ENCODE results near the gene CTCF.

DNA sequence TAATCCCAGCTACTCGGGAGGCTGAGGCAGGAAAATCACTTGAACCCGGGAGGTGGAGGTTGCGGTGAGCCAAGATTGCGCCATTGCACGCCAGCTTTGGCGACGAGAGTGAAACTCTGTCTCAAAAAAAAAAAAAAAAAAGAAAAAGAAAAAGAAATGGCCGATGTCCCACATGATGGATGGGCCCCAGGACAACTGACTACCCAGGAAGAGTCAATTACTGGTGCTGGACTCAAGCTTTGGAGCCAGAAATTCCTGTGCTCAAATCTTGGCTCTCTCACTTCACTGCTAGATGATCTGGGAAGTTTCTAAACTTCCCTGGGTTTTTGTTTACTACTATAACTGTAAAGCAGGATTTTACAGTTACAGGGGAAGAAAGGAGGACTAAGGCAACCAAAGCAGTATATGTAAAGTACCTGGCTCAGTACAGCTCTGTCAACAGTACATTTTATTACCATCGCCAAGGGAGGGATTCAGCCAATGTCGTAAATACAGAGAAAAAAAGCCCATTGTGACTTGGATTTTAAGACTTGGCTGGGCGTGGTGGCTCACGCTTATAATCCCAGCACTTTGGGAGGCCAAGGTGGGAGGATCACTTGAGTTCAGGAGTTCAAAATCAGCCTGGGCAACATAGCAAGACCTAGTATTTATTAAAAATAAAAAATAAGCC, 116.2 kb downstream of the CTCF start:
- TF ChIP-seq, protein P1, sequence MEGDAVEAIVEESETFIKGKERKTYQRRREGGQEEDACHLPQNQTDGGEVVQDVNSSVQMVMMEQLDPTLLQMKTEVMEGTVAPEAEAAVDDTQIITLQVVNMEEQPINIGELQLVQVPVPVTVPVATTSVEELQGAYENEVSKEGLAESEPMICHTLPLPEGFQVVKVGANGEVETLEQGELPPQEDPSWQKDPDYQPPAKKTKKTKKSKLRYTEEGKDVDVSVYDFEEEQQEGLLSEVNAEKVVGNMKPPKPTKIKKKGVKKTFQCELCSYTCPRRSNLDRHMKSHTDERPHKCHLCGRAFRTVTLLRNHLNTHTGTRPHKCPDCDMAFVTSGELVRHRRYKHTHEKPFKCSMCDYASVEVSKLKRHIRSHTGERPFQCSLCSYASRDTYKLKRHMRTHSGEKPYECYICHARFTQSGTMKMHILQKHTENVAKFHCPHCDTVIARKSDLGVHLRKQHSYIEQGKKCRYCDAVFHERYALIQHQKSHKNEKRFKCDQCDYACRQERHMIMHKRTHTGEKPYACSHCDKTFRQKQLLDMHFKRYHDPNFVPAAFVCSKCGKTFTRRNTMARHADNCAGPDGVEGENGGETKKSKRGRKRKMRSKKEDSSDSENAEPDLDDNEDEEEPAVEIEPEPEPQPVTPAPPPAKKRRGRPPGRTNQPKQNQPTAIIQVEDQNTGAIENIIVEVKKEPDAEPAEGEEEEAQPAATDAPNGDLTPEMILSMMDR (IDR thresholded peaks at IDR 0.05; ENCODE audit: poor library complexity) = no peak
- TF ChIP-seq EZH2phosphoT487 (IDR thresholded peaks at IDR 0.05; ENCODE audit: low read depth, severe bottlenecking, unreplicated experiment) = no peak
